A204.1 (cell line): Measurements from ENCODE around the gene LDB2.
"Not testable (repeated sequence)": the region's sequence is repeated elsewhere in the genome, so short reads cannot be mapped to it uniquely, and the experiment has no call there.

Source experiments
- FAIRE-seq: peaks from 2 replicates; lab custom pipeline; 2012; peaks lifted over from hg19 to GRCh38; lab: Jason Lieb, UNC

LDB2 gene

DNA sequence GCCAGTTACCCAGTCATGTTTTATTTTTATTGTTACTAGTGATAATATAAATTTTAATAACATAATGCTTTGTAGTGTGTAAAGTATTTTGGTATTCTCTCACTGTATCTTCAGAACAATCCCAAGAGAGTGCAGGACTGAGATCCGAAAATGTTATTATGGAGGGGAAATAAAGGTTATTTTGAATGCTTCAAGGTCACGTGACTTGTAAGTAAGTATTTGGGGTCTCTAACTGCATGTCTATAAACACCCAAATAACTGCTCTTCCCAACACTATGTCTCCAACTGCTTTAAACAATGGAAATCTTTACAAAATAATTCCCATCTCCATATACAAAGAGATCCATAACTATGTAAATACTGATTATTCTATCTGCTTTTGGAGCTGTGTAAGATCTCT, 302.2 kb downstream of the LDB2 start:
- FAIRE-seq: no peak

DNA sequence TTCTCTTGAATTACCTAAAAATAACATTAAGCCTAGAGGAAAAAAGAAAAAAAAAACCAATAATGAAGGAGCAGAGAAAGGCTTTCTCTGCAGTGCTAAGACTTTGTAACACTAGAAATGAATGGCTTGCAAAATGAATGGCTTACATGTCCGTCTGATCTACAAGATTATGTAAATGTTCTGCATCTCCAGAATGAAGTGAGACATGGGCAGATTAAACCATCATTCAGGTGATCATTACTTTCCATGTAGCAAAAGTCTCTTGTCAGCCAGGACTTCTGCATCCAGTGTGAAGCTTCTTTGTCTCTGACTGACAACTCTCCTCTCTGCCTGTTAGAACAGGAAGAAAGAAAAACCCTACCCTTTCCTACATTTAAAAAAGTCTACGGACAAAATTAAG, 304.3 kb downstream of the LDB2 start:
- no peak for FAIRE-seq

DNA sequence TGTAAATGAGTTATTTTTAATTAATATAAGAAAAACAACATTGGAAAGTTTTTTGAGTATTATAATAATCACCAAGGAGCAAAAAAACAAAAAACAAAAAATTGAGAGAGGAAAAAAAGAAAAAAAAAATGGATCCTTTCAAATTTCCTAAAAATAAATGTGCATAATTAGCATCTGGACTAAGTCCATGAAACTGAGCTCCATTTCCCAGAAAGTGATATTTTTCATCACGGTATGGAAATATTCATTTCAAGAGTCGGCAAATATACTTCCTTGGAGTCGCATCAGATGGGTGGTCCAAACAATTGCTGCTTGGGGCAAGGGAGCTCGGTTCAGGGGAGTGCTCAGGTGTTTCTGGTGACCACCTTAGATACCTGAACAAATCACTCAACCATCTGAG, 305.1 kb downstream of the LDB2 start:
- FAIRE-seq: no peak

DNA sequence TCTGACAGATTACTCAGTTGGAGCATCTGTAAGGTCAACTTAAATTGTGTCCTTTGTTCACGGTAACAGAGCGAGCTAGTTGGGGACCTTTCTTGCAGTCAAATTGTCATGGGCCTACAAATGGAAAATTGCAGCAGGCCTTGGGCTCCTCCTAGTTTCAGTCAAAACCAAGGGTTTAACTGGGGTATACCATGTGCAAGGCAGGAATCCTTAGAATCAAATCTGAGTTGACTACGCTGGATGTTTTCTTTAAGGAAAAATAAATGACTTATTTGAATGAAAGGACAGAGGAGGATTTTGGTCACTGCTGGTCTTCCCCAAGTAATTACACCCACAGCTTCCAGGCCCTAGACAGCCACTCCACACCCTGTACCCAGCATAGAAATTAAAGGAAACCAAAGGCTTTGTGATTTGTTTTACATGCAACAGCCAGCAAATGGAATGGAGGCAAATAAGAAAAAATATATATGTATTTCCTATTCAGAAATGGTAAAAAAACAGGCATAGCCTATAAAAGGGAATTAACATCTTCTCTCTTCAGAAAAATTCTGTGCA, 307.1 kb downstream of the LDB2 start:
- FAIRE-seq: no peak

DNA sequence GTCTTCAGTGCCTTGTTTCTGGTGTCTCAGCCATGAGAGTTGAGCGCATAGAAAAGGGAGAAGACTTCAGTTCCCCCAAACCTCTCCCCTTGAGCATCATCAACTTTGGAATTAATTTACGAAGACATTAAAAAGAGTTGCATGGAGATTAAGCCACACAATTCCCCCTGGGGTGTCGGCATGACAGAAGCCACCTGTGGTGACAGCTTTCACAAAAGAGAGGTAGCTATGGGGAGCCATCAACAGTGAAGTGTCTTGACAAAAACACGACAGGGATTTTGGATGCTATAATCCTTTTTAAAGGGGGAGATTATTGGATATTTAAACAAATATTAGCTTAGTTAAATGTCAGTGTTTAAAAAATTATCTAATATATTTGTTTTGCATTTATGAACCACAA, 307.6 kb downstream of the LDB2 start:
- no peak for FAIRE-seq

DNA sequence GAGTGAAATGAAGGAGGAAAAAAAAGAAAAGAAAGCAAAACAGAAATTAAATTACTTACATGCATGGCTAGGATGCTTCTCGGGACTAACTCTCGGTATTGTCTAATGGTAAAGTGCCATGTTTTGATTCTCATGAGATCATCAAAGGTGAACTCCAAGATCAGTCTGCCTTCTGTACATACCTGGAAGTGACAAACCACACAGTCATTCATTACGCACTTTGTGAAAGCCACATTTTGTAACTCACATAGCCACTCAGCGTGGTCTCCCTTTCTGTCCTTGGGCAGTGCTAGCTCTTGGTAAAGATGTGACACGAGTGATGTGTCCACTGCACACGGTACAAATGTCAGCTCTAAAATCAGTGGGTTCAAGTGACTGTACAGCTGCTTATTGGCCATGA, 309.8 kb downstream of the LDB2 start:
- no peak for FAIRE-seq

DNA sequence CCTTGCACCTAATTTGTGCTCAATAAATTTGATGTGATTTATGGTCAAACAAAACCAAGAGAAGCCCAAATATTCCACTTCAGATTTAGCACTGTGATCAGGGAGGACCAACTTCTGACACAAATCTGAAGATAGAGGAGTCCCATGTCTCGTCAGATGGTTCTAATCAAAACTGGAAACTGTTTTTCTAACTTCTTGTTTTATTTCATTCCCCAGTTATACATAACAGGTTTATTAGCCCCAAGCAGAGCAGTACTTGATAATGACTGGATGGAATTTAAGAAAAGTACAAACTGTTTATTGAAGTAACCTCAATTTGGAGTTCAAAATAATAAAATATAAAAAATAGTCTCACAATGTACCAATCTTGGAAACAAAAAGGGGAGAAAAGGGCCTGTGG, 310.3 kb downstream of the LDB2 start:
- no peak for FAIRE-seq

DNA sequence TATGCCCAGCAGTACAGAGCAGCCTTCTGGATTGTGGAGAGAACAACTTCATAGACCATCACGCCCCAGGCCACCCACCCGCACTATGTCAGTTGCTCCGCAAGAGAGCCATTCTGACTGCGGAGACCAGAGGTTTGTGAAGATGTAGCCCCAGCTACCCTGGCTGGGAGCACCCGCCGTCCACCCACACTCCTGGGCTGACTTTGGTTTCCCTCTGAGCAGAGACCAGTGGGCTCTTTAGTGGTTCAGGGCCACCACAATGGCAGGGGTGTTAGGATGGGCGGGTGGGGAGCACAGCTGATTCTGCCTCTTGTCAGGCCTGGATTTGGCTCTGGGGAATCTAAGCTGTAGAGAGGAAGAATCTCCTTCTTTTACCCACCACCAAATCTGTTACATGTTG, 313.4 kb downstream of the LDB2 start:
- FAIRE-seq: no peak

DNA sequence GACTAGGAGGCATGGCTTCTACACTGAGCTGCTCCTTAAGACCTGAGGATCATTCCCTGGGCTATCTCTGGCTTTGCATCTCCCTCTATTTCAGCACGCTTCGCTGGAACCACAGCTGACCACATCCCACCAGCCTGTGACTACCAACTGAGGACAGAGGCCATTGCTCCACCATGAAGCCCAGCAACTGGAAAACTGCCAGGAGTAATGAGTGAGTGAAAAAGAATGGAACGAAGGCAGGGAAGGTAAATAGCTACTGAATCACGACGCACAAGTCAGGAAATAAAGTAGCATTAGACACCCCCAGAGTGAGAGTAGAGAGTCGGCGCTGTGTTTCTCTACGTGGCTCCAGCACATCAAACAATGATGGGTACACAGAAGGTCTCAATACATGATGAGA, 314.7 kb downstream of the LDB2 start:
- no peak for FAIRE-seq

DNA sequence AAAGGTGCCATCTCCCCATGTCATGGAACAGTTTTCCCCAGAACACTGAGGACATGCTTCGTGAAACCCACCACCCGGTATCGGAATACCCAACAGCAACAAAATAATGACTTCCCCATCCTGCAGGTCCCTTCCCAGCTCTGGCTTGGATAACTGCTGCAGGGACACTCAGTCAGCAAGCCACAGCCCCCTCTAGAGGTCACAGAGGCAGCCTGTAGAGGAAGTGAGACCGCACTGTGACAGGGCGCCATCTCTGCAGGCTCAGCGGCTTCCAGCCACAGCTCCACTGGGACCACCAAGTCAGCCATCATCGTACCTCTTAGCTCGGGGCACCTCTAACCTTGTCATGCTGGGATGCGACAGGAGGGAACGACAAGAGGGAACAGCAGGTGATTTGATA, 315.9 kb downstream of the LDB2 start:
- no peak for FAIRE-seq

DNA sequence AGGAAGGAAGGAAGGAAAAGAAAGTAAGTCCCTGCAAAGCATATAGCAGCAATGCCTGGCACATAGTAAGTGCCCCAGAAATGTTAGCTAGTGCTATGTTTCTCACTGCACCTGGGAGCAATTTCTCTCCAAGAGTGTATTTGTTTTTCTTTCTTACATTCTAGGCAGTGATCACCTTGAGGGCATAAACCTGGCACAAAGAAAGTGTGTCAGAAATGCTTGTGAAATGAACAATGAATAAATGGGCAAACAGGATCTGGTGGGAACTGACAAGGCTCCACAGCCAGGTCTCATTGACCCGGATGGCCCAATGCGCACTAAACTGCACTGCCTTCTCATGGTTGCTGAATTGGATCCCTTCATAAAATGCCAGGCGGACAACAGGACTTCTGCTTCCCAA, 316.4 kb downstream of the LDB2 start:
- FAIRE-seq: no peak

DNA sequence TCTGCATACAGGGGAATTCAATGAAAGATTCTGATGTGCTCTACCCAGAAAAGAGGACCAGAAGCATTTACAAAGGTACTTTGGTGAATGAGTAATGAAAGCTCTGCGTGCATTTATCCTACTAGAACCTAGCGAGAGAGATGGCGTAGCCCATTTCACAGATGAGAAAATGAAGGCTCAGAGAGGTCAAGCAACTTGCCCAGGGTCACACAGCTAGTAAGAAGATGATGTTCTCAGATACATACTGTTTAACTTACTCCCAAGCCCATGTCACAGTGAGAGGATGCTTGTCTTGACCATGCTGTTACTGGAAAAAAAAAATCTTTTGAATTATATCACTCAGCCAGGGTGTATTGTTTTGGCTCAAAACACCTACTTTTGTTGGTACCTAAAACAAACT, 317.3 kb downstream of the LDB2 start:
- no peak for FAIRE-seq

DNA sequence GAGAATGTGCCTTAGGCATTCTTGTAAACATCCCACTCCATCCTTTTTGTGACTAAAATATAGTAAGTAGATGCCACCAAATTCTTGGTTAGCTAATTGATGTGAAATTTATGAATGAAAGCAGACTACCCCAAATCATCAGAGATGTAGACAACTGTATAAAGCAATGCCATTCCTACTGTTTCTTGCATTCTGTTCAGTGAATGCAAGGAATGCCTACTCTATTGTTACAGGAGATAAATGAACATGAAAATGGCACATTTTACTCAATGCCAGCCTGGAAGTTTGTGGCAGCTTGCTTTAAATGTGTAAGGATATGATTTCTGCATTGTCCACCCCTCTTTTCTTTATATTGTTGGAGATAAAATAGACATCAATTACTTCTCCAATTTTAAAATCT, 317.9 kb downstream of the LDB2 start:
- FAIRE-seq: no peak

DNA sequence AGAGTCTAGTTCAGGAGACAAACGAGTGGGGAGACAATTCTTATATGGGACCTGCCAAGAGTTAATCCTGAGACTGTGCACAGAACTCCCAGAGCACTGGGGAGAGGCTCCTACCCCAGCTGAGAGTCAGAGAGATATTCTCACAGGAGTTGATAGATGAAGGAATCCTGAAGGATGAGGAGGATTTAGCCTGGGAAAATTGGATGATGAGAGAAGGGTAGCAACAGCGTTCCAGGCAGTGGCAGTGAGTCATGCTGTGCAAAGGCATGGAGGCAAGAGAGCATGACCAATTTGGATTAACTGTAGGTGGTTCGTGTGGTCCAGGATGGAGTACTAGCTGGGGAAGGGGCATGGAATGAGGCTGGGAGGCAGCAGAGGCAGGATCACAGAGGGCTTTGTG, 318.6 kb downstream of the LDB2 start:
- FAIRE-seq: no peak

DNA sequence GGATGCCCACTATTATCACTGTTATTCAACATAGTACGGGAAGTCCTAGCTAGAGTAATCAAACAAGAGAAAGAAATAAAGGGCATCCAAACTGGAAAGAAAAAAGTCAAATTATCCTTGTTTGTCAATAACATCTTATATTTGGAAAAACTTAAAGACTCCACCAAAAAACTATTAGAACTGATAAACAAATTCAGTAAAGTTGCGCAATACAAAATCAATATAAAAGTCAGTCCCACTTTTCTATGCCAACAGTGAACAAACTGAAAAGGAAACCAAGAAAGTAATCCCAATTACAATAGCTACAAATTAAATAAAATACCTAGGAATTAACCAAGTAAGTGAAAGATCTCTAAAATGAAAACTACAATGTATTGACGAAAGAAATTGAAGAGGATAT, 321.3 kb downstream of the LDB2 start:
- no peak for FAIRE-seq

DNA sequence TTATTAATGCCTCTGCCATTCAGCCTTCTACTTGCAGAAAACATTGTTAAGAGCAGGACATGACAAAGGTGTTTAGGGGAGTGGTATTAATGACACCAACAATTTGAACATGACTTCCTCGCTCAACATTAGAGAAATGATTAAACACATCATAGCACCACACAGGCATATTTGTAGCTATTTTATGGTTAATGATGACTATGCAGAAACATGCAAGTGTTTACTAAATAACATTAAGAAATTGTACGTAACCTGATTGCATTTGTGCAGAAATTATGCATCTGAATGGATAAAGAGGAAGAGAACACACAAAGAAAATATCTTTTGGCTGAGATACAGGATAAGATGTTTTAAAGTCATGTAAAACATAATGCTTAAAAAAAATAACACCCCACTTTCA, 323.5 kb downstream of the LDB2 start:
- no peak for FAIRE-seq

DNA sequence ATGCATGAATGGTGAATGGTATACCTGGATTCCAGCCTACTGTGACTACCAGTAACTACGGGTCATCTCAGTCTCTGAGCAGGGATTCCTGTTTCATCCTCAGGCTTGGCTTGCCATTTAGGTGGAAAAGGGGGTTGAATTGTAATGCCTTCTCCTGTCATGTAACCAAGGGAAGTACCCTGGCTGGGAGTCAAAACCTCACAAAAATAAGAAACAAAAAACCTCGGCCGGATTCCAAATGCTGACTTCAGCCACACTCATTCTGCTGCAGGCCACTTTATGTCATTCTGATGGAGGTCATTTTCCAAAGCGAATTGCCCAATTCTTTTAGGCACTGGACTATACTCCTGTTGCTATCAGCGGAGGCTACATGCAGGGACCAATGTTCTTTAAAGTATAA, 324.7 kb downstream of the LDB2 start:
- no peak for FAIRE-seq

DNA sequence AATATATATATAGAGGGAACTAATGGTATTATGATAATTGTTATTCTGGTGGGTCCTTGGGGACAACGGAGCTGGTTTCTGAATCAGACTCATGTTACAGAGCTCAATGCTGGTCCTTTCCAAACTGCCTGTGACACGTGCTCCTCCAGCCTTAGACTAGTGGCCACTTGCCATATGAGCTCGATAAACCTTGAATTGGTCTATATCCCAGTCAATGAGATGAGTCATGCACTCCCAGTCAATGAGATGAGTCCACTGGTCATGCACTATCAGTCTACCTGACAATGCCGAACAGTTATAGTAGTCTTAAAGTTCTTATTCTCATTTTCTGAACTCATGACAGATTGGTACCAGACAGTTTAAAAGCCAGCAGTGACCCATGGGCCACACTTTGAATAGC, 325.2 kb downstream of the LDB2 start:
- no peak for FAIRE-seq

DNA sequence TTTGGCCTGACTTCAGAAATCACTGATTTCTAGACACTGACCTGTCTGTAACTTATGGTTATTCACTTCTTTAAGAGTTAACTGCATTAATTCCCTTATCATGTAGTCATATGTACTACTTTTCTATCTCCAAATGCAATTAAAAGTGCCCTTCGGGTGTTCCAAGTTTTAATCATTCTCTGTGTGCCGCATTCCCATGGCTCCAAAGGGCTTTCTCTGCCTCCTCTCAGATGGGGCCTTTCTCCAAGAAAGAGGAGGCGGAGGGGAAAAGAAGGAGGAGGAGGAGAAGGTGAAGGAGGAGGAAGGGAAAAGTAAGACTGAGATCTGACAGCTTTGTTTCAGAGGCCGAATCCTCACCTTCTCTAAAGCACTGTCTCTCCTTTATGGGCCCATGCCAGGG, 325.8 kb downstream of the LDB2 start:
- FAIRE-seq: no peak

DNA sequence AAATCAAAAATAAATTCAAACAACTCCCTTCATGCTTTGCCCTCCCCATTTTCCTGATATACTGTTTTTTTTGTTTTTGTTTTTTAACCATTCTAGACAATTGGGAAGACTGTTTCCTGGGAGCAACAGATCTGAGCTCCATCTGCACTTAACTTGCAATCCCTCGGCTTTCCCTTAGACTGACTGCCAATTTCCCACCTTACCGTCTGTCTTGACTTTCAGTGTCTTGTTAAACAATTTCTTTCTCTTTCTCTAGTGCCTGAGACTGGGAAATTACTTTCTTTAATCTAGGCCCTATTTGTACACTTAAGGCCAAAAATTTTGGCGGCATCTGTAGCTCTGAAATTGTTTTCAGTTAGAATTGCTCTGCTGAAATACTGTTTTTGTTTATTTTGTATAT, 326.3 kb downstream of the LDB2 start:
- no peak for FAIRE-seq

DNA sequence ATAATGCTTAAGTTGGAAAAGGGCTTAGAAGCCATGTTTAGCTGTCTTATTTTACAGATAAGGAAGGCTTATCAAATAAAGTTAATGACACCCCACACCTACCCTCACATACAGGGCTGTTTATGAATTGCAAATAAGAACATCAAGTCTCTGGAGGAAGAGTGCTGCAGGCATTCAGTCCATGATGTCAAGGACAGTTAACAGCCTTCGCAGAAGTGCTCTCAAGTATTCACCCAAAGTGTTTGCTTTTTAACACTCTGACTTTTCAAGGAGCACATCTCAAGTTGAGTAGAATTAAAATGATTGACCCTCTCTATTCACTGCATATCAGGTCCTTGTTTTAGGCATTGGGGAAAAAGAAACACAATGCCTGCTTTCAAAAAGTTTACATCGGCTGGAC, 328.7 kb downstream of the LDB2 start:
- no peak for FAIRE-seq

DNA sequence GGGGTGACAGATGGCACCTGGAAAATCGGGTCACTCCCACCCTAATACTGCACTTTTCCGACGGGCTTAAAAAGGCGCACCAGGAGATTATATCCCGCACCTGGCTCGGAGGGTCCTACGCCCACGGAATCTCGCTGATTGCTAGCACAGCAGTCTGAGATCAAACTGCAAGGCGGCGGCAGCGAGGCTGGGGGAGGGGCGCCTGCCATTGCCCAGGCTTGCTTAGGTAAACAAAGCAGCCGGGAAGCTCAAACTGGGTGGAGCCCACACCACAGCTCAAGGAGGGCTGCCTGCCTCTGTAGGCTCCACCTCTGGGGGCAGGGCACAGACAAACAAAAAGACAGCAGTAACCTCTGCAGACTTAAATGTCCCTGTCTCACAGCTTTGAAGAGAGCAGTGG, 341.1 kb downstream of the LDB2 start:
- not testable (repeated sequence) for FAIRE-seq

DNA sequence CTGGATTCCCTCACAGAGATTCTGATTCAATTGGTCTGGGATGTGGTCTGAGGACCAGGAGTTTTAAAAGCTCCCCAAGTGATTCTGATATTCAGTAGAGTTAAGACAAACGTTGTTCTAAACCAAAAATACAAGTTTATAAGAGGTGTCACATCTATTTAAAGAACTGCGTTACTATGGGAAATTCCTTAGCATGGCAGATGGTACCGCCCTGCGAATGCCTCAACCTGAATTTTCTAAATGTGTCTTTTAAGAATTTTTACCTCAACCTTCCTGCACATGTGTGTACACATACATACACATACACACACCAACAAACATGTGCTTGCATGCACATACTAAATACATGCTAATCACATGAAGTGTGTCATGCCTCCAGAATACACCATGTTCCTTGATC, 343.3 kb downstream of the LDB2 start:
- FAIRE-seq: no peak

DNA sequence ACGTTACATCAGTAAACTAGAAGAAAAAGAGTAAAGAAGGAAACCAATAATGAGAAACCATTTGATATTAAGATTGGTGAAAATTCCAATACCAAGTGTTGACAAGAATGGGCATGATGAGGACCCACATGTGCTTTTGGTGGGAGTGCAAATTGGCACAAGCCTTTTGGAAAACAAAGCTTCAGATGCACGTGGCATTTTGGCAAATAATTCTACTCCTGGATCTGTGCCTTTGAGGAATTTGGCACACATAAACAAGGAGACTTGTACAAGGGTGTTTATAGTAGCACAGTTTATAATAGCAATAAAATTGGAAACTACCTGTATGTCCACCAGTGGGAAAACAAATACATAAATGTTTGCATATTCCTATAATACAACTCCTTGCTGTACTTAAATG, 347.9 kb downstream of the LDB2 start:
- no peak for FAIRE-seq

DNA sequence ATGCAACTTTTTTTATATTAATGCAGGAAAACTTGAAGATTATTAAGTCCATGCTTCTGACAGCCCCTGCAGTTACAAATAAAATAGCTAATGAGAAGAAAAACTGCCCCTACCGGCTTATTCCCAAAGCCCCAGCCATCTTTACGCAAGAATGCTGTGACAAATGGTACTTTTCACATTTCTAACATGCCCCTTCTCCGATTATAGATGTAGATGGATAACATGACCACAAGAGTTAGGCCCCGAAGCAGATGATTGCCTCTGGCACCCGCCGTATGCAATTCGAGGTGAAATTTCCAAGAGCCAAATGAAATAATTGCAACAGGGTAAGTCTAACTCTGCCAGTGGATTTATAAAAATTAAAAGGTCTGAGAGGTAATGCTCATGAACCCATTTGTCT, 352.8 kb downstream of the LDB2 start:
- no peak for FAIRE-seq
